GM10266 (cell line): ENCODE measurements around the gene PDCD7.

Experiments
- DNase-seq: peaks from one replicate; pipeline ENCODE4 v3.0.0; 2012; ENCODE audit errors: extremely low spot score
- CTCF ChIP-seq: IDR thresholded peaks from 2 replicates; pipeline ENCODE4 v1.5.1; 2012; ENCODE audit warnings: mild to moderate bottlenecking, low read depth; ENCODE audit not compliant: control insufficient read depth, insufficient read depth; ENCODE audit errors: missing control alignments

PDCD7 gene

GRCh38 chr15:65088643-65089021 is 45.0 kb downstream of the PDCD7 start:
- TF ChIP-seq CTCF, result no peak
- no peak for DNase-seq

GRCh38 chr15:65087873-65088642 is 45.5 kb downstream of the PDCD7 start:
- no peak for DNase-seq
- no peak for TF ChIP-seq CTCF

- no peak for TF ChIP-seq CTCF
- no peak for DNase-seq
Measured at GRCh38 chr15:65087411-65087810, 46.2 kb downstream of the PDCD7 start.

GRCh38 chr15:65086680-65087111 is 46.9 kb downstream of the PDCD7 start:
- DNase-seq, result no peak
- TF ChIP-seq CTCF, result no peak

- DNase-seq, result no peak
- peak; percentile 41 for TF ChIP-seq CTCF
Measured at GRCh38 chr15:65085990-65086679, 47.5 kb downstream of the PDCD7 start.

- DNase-seq, result no peak
- no peak for TF ChIP-seq CTCF
Measured at GRCh38 chr15:65085207-65085753, 48.3 kb downstream of the PDCD7 start.

- no peak for DNase-seq
- TF ChIP-seq CTCF, result no peak
Measured at GRCh38 chr15:65084500-65085206, 49.0 kb downstream of the PDCD7 start.
